ENCODE data around the gene TLR7. TPM values are rescaled to one million over a fixed set of nuclear protein-coding genes. Genes with fewer than 3 reads are reported as not detected.

Gene TLR7
- total and polyA plus RNA-seq, 2 of the 4 experiments (the other 2 are of a cell fraction), result not detected

GRCh38 chrX:12929701-12930100, 62.8 kb downstream of the TLR7 start:
- H3K23ac ChIP-seq (ENCODE audit: low read depth, low read length), result no peak overlapping the region
- H3K4me1 ChIP-seq (ENCODE audit: control insufficient read depth, insufficient read depth, low read length), result no peaks in the 10 kb centered on the region
- H4K20me1 ChIP-seq (ENCODE audit: insufficient read depth, low read length), result no peaks in the 10 kb centered on the region
- H2BK120ac ChIP-seq (ENCODE audit: low read depth, low read length), result no peak overlapping the region
- no peaks in the 10 kb centered on the region for H3K79me1 ChIP-seq (ENCODE audit: low read depth in 1 of 2, low read length in 2 of 2)
- no peak overlapping the region for H2AK9ac ChIP-seq (replicated peaks; ENCODE audit: low read depth, low read length, poor library complexity)
- H2AK5ac ChIP-seq (ENCODE audit: low read depth, low read length), result no peak overlapping the region
- no peak overlapping the region for H2BK20ac ChIP-seq (ENCODE audit: low read depth, low read length)
- dilution Hi-C loops (cut with HindIII; ENCODE audit: low sequenced_read_pairs, unreplicated experiment) (no loop called here), intact Hi-C loops (cut with micrococcal nuclease) (no loop called here), in situ Hi-C loops (cut with MboI; ENCODE audit: low sequenced_read_pairs) (no loop called here)
- CTCF ChIA-PET, result no interaction called here
- no peak overlapping the region for H3K18ac ChIP-seq (ENCODE audit: low read depth, low read length)
- ATAC-seq (ENCODE audit: low read depth) (no peak), DNase-seq (peak; percentile 6)
- no peak overlapping the region for H4K91ac ChIP-seq (ENCODE audit: insufficient read depth, low read depth, low read length)
- no peak overlapping the region for H3K56ac ChIP-seq (ENCODE audit: extremely low read depth, insufficient read depth, low read length)
- no peak overlapping the region for H2BK15ac ChIP-seq (ENCODE audit: low read depth, low read length)
- no peak overlapping the region for H3K4me2 ChIP-seq (ENCODE audit: low read depth, low read length)
- H2AFZ ChIP-seq (replicated peaks; ENCODE audit: low read length, poor library complexity), result no peak overlapping the region
- no peak overlapping the region for H4K8ac ChIP-seq (ENCODE audit: low read depth in 2 of 2, low read length in 2 of 2)
- H3K4me3 ChIP-seq (ENCODE audit: insufficient read depth, low read depth, low read length), result no peak overlapping the region
- H2BK5ac ChIP-seq (ENCODE audit: low read depth, low read length, poor library complexity, severe bottlenecking), result no peak overlapping the region
- H3K14ac ChIP-seq (replicated peaks; ENCODE audit: low read depth, low read length), result no peak overlapping the region
- H3K4ac ChIP-seq (ENCODE audit: low read depth, low read length), result no peak overlapping the region
- POLR2A ChIA-PET (ENCODE audit: unreplicated experiment), result no interaction called here
- H4K5ac ChIP-seq (ENCODE audit: low read depth, low read length), result no peak overlapping the region
- no TSS peak for BruUV-seq (replicated peaks)
- H3K36me3 ChIP-seq (ENCODE audit: control insufficient read depth, insufficient read depth, low read length), result no peaks in the 10 kb centered on the region
- no CpG with 5 or more reads among the region's 4 CpGs for WGBS, 2 experiments (ENCODE audit: extremely low coverage in 2 of 2, insufficient read length in 1 of 2)
- no peak overlapping the region for H3K27ac ChIP-seq (ENCODE audit: insufficient read depth, low read length)
- H3K9me1 ChIP-seq (ENCODE audit: insufficient read depth, low read length), result no peaks in the 10 kb centered on the region
- no peaks in the 10 kb centered on the region for H3K27me3 ChIP-seq (ENCODE audit: control insufficient read depth, insufficient read depth, low read length)
- H3K9me3 ChIP-seq (ENCODE audit: control insufficient read depth, insufficient read depth, low read length), result no peaks in the 10 kb centered on the region
- no peak for TF ChIP-seq POLR2A (IDR thresholded peaks at IDR 0.05; ENCODE audit: low read depth, low read length)
- no peak for TF ChIP-seq CHD1 (IDR thresholded peaks at IDR 0.05; ENCODE audit: low read depth, low read length)
- TF ChIP-seq MAFK (IDR thresholded peaks at IDR 0.05; ENCODE audit: low read depth, low read length), result no peak
- TF ChIP-seq RCOR1 (IDR thresholded peaks at IDR 0.05; ENCODE audit: insufficient replicate concordance, low read length), result no peak
- TF ChIP-seq USF2 (IDR thresholded peaks at IDR 0.05; ENCODE audit: low read depth, low read length), result no peak
- TF ChIP-seq MAZ (IDR thresholded peaks at IDR 0.05; ENCODE audit: borderline replicate concordance, low read depth, low read length), result no peak
- TF ChIP-seq ELK1 (IDR thresholded peaks at IDR 0.05; ENCODE audit: borderline replicate concordance, low read depth, low read length), result no peak
- no peak for TF ChIP-seq FOS (IDR thresholded peaks at IDR 0.05; ENCODE audit: low read depth, low read length)
- TF ChIP-seq CEBPB (IDR thresholded peaks at IDR 0.05; ENCODE audit: low read depth, low read length), result no peak
- TF ChIP-seq, protein P1, sequence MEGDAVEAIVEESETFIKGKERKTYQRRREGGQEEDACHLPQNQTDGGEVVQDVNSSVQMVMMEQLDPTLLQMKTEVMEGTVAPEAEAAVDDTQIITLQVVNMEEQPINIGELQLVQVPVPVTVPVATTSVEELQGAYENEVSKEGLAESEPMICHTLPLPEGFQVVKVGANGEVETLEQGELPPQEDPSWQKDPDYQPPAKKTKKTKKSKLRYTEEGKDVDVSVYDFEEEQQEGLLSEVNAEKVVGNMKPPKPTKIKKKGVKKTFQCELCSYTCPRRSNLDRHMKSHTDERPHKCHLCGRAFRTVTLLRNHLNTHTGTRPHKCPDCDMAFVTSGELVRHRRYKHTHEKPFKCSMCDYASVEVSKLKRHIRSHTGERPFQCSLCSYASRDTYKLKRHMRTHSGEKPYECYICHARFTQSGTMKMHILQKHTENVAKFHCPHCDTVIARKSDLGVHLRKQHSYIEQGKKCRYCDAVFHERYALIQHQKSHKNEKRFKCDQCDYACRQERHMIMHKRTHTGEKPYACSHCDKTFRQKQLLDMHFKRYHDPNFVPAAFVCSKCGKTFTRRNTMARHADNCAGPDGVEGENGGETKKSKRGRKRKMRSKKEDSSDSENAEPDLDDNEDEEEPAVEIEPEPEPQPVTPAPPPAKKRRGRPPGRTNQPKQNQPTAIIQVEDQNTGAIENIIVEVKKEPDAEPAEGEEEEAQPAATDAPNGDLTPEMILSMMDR (conservative IDR thresholded peaks at IDR 0.05; ENCODE audit: low read depth, low read length), result no peak
- no peak for TF ChIP-seq BHLHE40 (IDR thresholded peaks at IDR 0.05; ENCODE audit: low read depth, low read length)
- TF ChIP-seq RAD21 (IDR thresholded peaks at IDR 0.05; ENCODE audit: low read length), result no peak
- TF ChIP-seq SMC3 (IDR thresholded peaks at IDR 0.05; ENCODE audit: low read depth, low read length), result no peak
- no peak for TF ChIP-seq RFX5 (IDR thresholded peaks at IDR 0.05; ENCODE audit: low read depth, low read length)
- TF ChIP-seq NFE2L2 (IDR thresholded peaks at IDR 0.05; ENCODE audit: low read depth, low read length), result no peak
- no peak for TF ChIP-seq MXI1 (IDR thresholded peaks at IDR 0.05; ENCODE audit: borderline replicate concordance, low read depth, low read length)
- no peak overlapping the region for H3K9ac ChIP-seq (ENCODE audit: low read depth, low read length)
